Measurements from ENCODE around the gene CCDC171. TPM values are rescaled to one million over a fixed set of nuclear protein-coding genes. Genes with fewer than 3 reads are reported as not detected.
A peak's percentile ranks its signal among the peaks of the same experiment; 100 is the strongest.

CCDC171 gene
- 1 to 10 TPM; 6.2 to 9.6 (median 7.8) TPM for total RNA-seq

- Histone ChIP-seq H3K27me3 (no peaks in the 10 kb centered on the region), H3K9me3 (no peaks in the 10 kb centered on the region), H3K36me3 (no peaks in the 10 kb centered on the region), H3K27ac (peak within 1 kb of the TSS; percentile 74 to 88 (median 83)), H3K4me1 (peaks cover 3% of the 10 kb centered on the region in 2 donors), H3K4me3 (replicated peaks in 1 of 3) (peak within 1 kb of the TSS; percentile 54 to 84 (median 75))
- 0% methylated on average over 41 to 44 of the region's 65 CpGs for WGBS, 2 donors
- intact Hi-C loops (cut with DNase I): no loop called here
- peak; percentile 95 to 96 for DNase-seq
- no peak for TF ChIP-seq CTCF (IDR thresholded peaks at IDR 0.05)
- TF ChIP-seq POLR2A (IDR thresholded peaks at IDR 0.05): peak in 1 of 2 donors; percentile 85
These were observed at the start of gene CCDC171 for GRCh38 chr9:15552636-15553527. TSS of gene CCDC171 (plus strand) at chr9:15553043. CDS start at chr9:15564089, 11,046 bp downstream.

- no peak for DNase-seq
- no peak overlapping the region for H3K4me3 ChIP-seq (replicated peaks in 1 of 3)
- 95 to 98% methylated on average over 3 of the region's 3 CpGs for WGBS, 2 donors
- no peak overlapping the region for H3K27ac ChIP-seq
- peaks cover 0 to 6% of the 10 kb centered on the region in 2 donors for H3K36me3 ChIP-seq
- TF ChIP-seq POLR2A (IDR thresholded peaks at IDR 0.05) (no peak), CTCF (IDR thresholded peaks at IDR 0.05) (no peak)
- intact Hi-C loops (cut with DNase I): no loop called here
- peaks cover 4 to 10% of the 10 kb centered on the region in 2 donors for H3K4me1 ChIP-seq
- H3K9me3 ChIP-seq: no peaks in the 10 kb centered on the region
- H3K27me3 ChIP-seq: no peaks in the 10 kb centered on the region
These were observed 46.9 kb upstream of the CCDC171 start for GRCh38 chr9:15505921-15506320.

GRCh38 chr9:15509931-15510788 lies 42.7 kb upstream of the CCDC171 start:
- TF ChIP-seq CTCF (IDR thresholded peaks at IDR 0.05): no peak
- no peak for TF ChIP-seq POLR2A (IDR thresholded peaks at IDR 0.05)
- Histone ChIP-seq H3K4me3 (replicated peaks in 1 of 3) (peak overlapping the region; percentile 69 to 86 (median 86)), H3K36me3 (peaks cover 0 to 6% of the 10 kb centered on the region in 2 donors), H3K27me3 (no peaks in the 10 kb centered on the region), H3K4me1 (peaks cover 4 to 10% of the 10 kb centered on the region in 2 donors), H3K9me3 (no peaks in the 10 kb centered on the region), H3K27ac (peak overlapping the region; percentile 82 to 96 (median 88))
- intact Hi-C loops (cut with DNase I): no loop called here
- WGBS, 2 donors: 2% methylated on average over 19 to 58 of the region's 76 CpGs
- peak; percentile 38 to 55 for DNase-seq

DNA sequence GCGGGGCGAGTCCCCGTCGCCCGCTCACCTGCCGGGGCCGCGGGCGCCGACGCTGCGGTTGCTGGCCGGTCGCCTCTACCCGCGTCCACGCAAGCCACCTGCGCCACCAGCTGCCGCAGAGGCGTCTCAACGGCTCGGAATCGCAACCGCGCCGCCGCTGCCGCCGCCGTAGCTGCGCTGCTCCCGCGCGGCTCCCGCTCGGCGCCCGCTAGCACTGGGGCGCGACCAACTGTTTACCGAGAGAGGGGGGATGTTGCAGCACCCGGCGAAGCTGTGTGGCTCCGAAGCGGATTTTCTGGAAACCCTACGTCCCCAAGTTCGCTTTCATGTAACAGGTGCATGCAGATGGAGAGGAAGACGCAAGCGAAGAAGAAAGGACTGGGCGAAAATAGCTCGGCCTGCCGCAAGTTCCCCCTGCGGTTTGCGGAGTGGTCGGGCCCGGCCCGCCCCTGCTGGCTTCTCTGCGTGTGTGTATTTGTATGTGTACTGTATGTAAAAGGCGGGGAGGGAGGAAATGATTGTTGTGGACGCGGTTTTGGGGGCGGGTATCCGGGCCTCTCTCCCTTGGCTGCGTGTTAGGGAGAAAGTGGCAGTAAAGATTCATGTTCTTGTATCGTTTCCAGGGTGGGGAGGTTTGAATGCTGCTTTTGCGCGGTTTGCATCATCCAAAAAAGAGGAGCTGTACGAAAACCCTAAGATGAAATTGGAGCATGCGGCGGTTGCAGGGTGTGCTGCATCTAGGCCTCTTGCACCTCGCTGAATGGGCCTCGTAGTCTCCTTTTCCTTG lies 41.9 kb upstream of the CCDC171 start, which contains the start of gene PSIP1:
PSIP1 (minus strand) TSS at position 182 of the 787 bp plus-strand sequence. CDS start 782 bp downstream, outside the sequence.
- TF ChIP-seq CTCF (IDR thresholded peaks at IDR 0.05) (peak in 2 of 6 experiments; percentile 35 to 45), POLR2A (IDR thresholded peaks at IDR 0.05) (peak in 1 of 2 donors; percentile 79)
- Histone ChIP-seq H3K27ac (peak within 1 kb of the TSS; percentile 82 to 96 (median 88)), H3K4me1 (peaks cover 4 to 10% of the 10 kb centered on the region in 2 donors), H3K9me3 (no peaks in the 10 kb centered on the region), H3K4me3 (replicated peaks in 1 of 3) (peak within 1 kb of the TSS; percentile 69 to 86 (median 86)), H3K27me3 (no peaks in the 10 kb centered on the region), H3K36me3 (peaks cover 0 to 3% of the 10 kb centered on the region in 2 donors)
- intact Hi-C loops (cut with DNase I): no loop called here
- peak; percentile 58 to 71 for DNase-seq
- WGBS, 2 donors: 0 to 1% methylated on average over 38 to 45 of the region's 72 CpGs

Measured in thyroid gland (tissue), 4 donors.